Measurements from ENCODE around the gene COL17A1.

COL17A1 gene

DNA sequence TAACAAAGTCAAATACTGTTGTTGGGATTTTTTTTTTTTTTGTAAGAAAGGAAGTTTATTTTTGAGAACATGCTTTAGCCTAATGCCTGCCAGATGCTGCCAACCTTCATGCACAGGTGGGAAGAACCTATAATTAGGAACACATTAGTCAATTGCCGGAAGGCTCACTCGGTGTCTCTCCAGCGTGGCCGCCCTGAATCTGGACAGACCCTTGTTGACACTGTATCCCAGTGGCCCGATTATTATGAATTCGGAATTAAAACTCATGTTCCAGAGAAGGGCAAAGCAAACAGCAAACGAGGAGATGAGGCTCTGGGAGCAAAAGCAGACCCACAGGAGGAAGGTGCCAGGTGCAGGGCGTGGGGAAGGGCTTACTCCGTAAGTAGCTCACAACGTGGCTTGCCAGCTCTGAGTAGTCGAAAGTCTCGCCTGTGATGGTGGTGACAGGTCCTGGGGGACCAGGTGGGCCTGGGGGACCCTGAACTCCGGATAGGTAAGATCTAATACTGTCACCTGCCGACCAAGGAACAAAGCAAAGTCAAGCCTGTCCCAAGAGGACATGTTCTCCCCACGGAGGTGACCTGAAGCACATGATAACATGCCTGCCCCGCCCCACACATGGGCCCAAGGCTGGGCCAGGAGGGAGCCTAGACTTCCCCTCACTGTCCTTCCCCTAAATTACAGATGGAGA is 48.3 kb downstream of the COL17A1 start:
- H3K27me3 Mint-ChIP-seq: peaks cover 2% of the 10 kb centered on the region
- no peak overlapping the region for H3K27ac Mint-ChIP-seq
- H3K36me3 Mint-ChIP-seq: no peaks in the 10 kb centered on the region
- no peak for DNase-seq (ENCODE audit: low spot score in 2 of 2)
- H3K4me3 Mint-ChIP-seq: no peak overlapping the region
- peaks cover 4% of the 10 kb centered on the region for H3K4me1 Mint-ChIP-seq
- ATAC-seq (ENCODE audit: low read depth): no peak
- no peaks in the 10 kb centered on the region for H3K9me3 Mint-ChIP-seq

- no peaks in the 10 kb centered on the region for H3K9me3 Mint-ChIP-seq
- ATAC-seq (ENCODE audit: low read depth) (no peak), DNase-seq (ENCODE audit: low spot score in 2 of 2) (peak in 1 of 2 donors; percentile 6)
- peaks cover under 1% of the 10 kb centered on the region for H3K36me3 Mint-ChIP-seq
- no peak overlapping the region for H3K27ac Mint-ChIP-seq
- peaks cover 6% of the 10 kb centered on the region for H3K4me1 Mint-ChIP-seq
- no peak overlapping the region for H3K4me3 Mint-ChIP-seq
- H3K27me3 Mint-ChIP-seq: peaks cover 2% of the 10 kb centered on the region
Observed at GRCh38 chr10:104036518-104037260, 49.0 kb downstream of the COL17A1 start.

GRCh38 chr10:104036069-104036384 is 49.7 kb downstream of the COL17A1 start:
- Mint-ChIP-seq H3K9me3 (no peaks in the 10 kb centered on the region), H3K27ac (no peak overlapping the region), H3K27me3 (peaks cover 2% of the 10 kb centered on the region), H3K36me3 (peaks cover 4% of the 10 kb centered on the region), H3K4me3 (no peak overlapping the region), H3K4me1 (peaks cover 6% of the 10 kb centered on the region)
- ATAC-seq (ENCODE audit: low read depth) (no peak), DNase-seq (ENCODE audit: low spot score in 2 of 2) (no peak)

- H3K27ac Mint-ChIP-seq: no peak overlapping the region
- H3K9me3 Mint-ChIP-seq: no peaks in the 10 kb centered on the region
- no peak for DNase-seq (ENCODE audit: low spot score in 2 of 2)
- H3K27me3 Mint-ChIP-seq: peaks cover 2% of the 10 kb centered on the region
- no peak for ATAC-seq (ENCODE audit: low read depth)
- H3K4me3 Mint-ChIP-seq: no peak overlapping the region
- H3K4me1 Mint-ChIP-seq: peaks cover 6% of the 10 kb centered on the region
- H3K36me3 Mint-ChIP-seq: peaks cover 5% of the 10 kb centered on the region
Observed at GRCh38 chr10:104035194-104036068, 50.2 kb downstream of the COL17A1 start.

DNA sequence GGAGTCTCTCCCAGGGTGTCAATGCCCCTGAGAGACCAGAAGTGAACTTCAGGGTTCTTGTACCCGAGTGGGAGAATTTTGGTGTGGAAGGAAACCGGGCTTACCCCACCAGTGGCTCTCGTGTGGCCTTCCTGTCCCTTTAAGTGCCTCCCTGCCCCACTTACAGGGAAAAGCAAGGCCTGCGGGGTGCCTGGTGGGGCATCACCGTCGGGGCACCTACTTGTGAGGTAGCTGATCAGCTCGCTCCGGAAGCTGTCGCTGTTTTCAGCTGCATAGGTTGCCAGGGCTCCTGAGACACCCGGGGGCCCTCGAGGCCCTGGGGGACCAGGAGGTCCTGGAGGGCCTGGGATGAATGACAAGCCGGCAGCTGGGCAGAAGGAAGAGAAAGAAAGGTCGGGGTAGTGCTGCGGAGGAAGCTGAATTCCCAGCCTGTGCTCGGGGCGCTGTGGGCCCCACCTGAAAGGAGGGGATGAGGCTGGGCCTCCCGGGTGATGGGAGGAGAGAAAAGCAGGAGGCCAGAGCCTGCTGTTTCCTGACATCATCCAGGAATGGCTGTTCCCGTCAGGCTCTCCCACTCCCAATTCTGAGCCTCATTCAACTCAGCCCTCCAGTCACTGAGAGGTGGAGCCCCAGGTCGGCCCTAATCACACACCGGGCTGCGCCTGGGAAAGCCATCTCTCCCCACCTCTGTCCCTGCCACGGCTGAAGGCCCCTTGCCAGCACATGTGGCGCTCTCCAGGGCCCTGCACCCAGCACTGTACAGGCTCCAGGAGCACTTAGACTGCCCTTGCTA is 51.1 kb downstream of the COL17A1 start:
- peaks cover 2% of the 10 kb centered on the region for H3K27me3 Mint-ChIP-seq
- ATAC-seq (ENCODE audit: low read depth) (no peak), DNase-seq (ENCODE audit: low spot score in 2 of 2) (no peak)
- peaks cover 6% of the 10 kb centered on the region for H3K36me3 Mint-ChIP-seq
- no peaks in the 10 kb centered on the region for H3K9me3 Mint-ChIP-seq
- peaks cover 6% of the 10 kb centered on the region for H3K4me1 Mint-ChIP-seq
- no peak overlapping the region for H3K27ac Mint-ChIP-seq
- no peak overlapping the region for H3K4me3 Mint-ChIP-seq

GRCh38 chr10:104033966-104034365 is 51.7 kb downstream of the COL17A1 start:
- peaks cover 6% of the 10 kb centered on the region for H3K4me1 Mint-ChIP-seq
- peaks cover 2% of the 10 kb centered on the region for H3K27me3 Mint-ChIP-seq
- no peaks in the 10 kb centered on the region for H3K9me3 Mint-ChIP-seq
- ATAC-seq (ENCODE audit: low read depth) (no peak), DNase-seq (ENCODE audit: low spot score in 2 of 2) (no peak)
- no peak overlapping the region for H3K27ac Mint-ChIP-seq
- peaks cover 9% of the 10 kb centered on the region for H3K36me3 Mint-ChIP-seq
- no peak overlapping the region for H3K4me3 Mint-ChIP-seq

GRCh38 chr10:104033401-104033930 is 52.2 kb downstream of the COL17A1 start:
- H3K9me3 Mint-ChIP-seq: no peaks in the 10 kb centered on the region
- peaks cover 9% of the 10 kb centered on the region for H3K36me3 Mint-ChIP-seq
- H3K4me3 Mint-ChIP-seq: no peak overlapping the region

GRCh38 chr10:104032144-104032775 is 53.4 kb downstream of the COL17A1 start:
- peaks cover 11% of the 10 kb centered on the region for H3K36me3 Mint-ChIP-seq
- DNase-seq (ENCODE audit: low spot score in 2 of 2): no peak
- H3K9me3 Mint-ChIP-seq: no peaks in the 10 kb centered on the region
- no peak overlapping the region for H3K4me3 Mint-ChIP-seq
- ATAC-seq (ENCODE audit: low read depth): no peak
- H3K4me1 Mint-ChIP-seq: peaks cover 6% of the 10 kb centered on the region
- H3K27ac Mint-ChIP-seq: no peak overlapping the region
- peaks cover 2% of the 10 kb centered on the region for H3K27me3 Mint-ChIP-seq

More at GRCh38 chr10:104033401-104033930, 52.2 kb downstream of the COL17A1 start:
- ATAC-seq (ENCODE audit: low read depth): no peak
- H3K27me3 Mint-ChIP-seq: peaks cover 2% of the 10 kb centered on the region
- no peak for DNase-seq (ENCODE audit: low spot score in 2 of 2)
- no peak overlapping the region for H3K27ac Mint-ChIP-seq
- H3K4me1 Mint-ChIP-seq: peaks cover 6% of the 10 kb centered on the region

DNA sequence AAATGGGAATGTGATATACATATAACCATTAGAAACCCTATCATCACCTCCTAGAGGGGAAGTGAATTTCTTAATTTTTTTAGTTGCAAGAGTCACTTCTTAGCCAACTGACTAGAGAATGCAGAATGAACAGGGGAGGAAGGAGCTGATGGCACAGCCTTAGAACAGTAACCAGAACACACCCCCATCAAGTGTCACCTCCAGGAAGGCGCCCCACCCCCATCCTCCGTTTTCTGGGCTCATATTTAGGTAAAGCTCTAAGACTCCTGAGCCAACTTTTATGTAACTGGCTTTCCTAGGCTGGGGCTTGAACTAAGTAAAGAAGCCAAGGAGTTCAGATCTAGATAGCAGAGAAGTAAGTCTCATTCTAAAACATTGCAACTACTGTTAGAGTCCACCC is 54.0 kb downstream of the COL17A1 start:
- H3K9me3 Mint-ChIP-seq: no peaks in the 10 kb centered on the region
- no peak overlapping the region for H3K27ac Mint-ChIP-seq
- ATAC-seq (ENCODE audit: low read depth) (no peak), DNase-seq (ENCODE audit: low spot score in 2 of 2) (no peak)
- peaks cover 2% of the 10 kb centered on the region for H3K27me3 Mint-ChIP-seq
- H3K36me3 Mint-ChIP-seq: peaks cover 11% of the 10 kb centered on the region
- H3K4me1 Mint-ChIP-seq: peaks cover 6% of the 10 kb centered on the region
- H3K4me3 Mint-ChIP-seq: no peak overlapping the region

DNA sequence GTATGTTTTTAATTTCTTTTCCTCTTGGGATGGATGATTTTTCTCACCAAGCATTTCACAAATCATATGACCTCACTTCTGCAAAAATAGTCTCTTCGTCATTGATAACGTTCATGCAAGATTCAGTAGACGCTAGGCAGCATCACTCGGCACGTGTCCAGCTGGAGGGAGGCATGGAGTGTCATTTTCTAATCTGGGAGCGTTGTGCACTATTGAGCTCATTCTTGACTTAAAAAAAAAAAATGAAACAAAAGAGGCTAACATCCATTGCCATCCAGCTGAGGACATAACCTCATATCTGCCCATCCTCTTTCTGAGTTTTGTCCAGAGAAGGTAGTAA is 56.2 kb downstream of the COL17A1 start:
- Mint-ChIP-seq H3K27me3 (no peaks in the 10 kb centered on the region), H3K4me3 (no peak overlapping the region), H3K4me1 (peaks cover 2% of the 10 kb centered on the region), H3K36me3 (peaks cover 17% of the 10 kb centered on the region), H3K9me3 (no peaks in the 10 kb centered on the region), H3K27ac (no peak overlapping the region)
- DNase-seq (ENCODE audit: low spot score in 2 of 2) (no peak), ATAC-seq (ENCODE audit: low read depth) (no peak)

GRCh38 chr10:104028823-104029520 is 56.7 kb downstream of the COL17A1 start:
- Mint-ChIP-seq H3K36me3 (peaks cover 23% of the 10 kb centered on the region), H3K27ac (no peak overlapping the region), H3K4me1 (peaks cover 2% of the 10 kb centered on the region), H3K9me3 (no peaks in the 10 kb centered on the region), H3K4me3 (no peak overlapping the region), H3K27me3 (no peaks in the 10 kb centered on the region)
- ATAC-seq (ENCODE audit: low read depth): no peak
- DNase-seq (ENCODE audit: low spot score in 2 of 2): no peak

DNA sequence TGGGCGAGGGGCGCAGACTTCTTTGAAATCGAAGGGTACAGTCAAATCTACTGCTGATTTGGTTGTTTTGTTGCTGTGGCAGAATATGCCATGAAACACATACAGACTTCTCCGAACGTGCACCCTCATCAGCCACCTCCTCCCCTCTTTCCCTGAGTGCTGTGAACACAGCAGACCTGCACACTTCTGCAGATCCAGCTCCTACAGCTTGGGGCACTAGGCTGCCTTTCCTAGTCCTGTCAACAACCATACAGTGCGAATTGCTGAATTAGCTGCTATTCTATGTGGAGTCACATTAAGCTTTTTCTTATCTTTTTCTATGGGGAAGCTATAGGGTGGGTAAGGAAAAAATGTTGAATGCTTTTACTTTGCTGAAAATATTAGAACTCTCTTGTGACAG is 57.5 kb downstream of the COL17A1 start:
- Mint-ChIP-seq H3K4me3 (no peak overlapping the region), H3K4me1 (peaks cover 2% of the 10 kb centered on the region), H3K27ac (no peak overlapping the region), H3K36me3 (peaks cover 29% of the 10 kb centered on the region), H3K27me3 (no peaks in the 10 kb centered on the region), H3K9me3 (no peaks in the 10 kb centered on the region)
- ATAC-seq (ENCODE audit: low read depth) (peak; percentile 49), DNase-seq (ENCODE audit: low spot score in 2 of 2) (no peak)

DNA sequence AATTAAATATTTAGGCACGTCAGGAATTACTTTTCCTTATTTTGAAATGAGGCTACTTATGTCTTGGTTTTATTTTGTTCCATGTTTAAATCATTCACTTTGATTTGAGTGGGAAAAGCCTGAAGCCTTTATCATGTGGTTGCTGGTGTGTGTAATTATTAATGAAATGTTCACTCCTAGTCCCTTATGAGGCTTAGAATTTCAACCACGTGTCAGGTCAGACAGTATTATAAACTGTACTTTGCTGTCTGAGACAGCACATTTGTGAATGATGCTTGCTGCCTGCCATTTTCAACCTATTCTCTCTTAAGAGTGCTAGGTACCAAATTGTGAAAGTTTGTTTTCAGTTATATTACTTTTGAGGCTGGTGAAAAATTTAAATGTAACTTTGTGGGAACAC is 58.9 kb downstream of the COL17A1 start:
- H3K27ac Mint-ChIP-seq: no peak overlapping the region
- no peaks in the 10 kb centered on the region for H3K27me3 Mint-ChIP-seq
- peaks cover 38% of the 10 kb centered on the region for H3K36me3 Mint-ChIP-seq
- H3K9me3 Mint-ChIP-seq: no peaks in the 10 kb centered on the region
- DNase-seq (ENCODE audit: low spot score in 2 of 2): no peak
- H3K4me3 Mint-ChIP-seq: no peak overlapping the region
- no peaks in the 10 kb centered on the region for H3K4me1 Mint-ChIP-seq
- ATAC-seq (ENCODE audit: low read depth): no peak

Data from memory B cell (primary cell).